HCT116 (cell line): Measurements from ENCODE around the gene HYLS1. TPM values are rescaled to one million over a fixed set of nuclear protein-coding genes. Genes with fewer than 3 reads are reported as not detected.
A peak's percentile ranks its signal among the peaks of the same experiment; 100 is the strongest.

Experiments used
- ATAC-seq: fragments of 200-7000 bp; cut with Tn5 transposase; 2 replicates; pipeline ENCODE4 v1.9.1; 2020; ENCODE audit warnings: mild to moderate bottlenecking, moderate library complexity
- BruUV-seq: library from RNA; stranded (reverse); fragments of 400-500 nt; replicated peaks from 2 replicates; lab custom pipeline; 2021; lab: Mats Ljungman, UMichigan
- CTCF ChIA-PET: fragments of 300-600 bp; sonication (Branson Sonifier 250); formaldehyde crosslinking; loops from one replicate; lab custom pipeline; 2021; ENCODE audit warnings: antibody characterized with exemption; lab: Charles Lee
- POLR2A ChIA-PET: fragments of 300-600, 350-600 bp; sonication (Branson Sonifier 250); formaldehyde crosslinking; loops from one replicate; lab custom pipeline; 2021; ENCODE audit warnings: antibody characterized with exemption; lab: Charles Lee
- RAD21 ChIA-PET, 2 experiments: fragments of 300-600 bp; sonication (Branson Sonifier 250); formaldehyde crosslinking; loops; one replicate each; lab custom pipeline; 2023; ENCODE audit warnings: low total read pairs in 2 of 2; ENCODE audit not compliant: uncharacterized antibody in 2 of 2, unreplicated experiment in 2 of 2, low non-redundant PET in 1 of 2; lab: Charles Lee
- DNase-seq: peaks from one replicate; pipeline ENCODE4 v3.0.0-alpha.2; 2010; ENCODE audit warnings: low read depth, low spot score
- H2AFZ ChIP-seq: fragments of 200-600 bp; shearing (Covaris generic), sonication (generic); 2 replicates; pipeline ENCODE4 v1.6.1; 2017; ENCODE audit warnings: low read depth, mixed run types, mixed read lengths, antibody characterized with exemption, low read length; ENCODE audit not compliant: poor library complexity, severe bottlenecking
- H3K27ac ChIP-seq: 2 replicates; pipeline ENCODE4 v1.5.1; 2012; ENCODE audit warnings: low read depth, low read length
- H3K27me3 ChIP-seq: fragments of 200-600 bp; sonication (generic); 2 replicates; pipeline ENCODE4 v1.6.1; 2016; ENCODE audit warnings: mixed run types, low read length, mixed read lengths; ENCODE audit not compliant: insufficient read depth
- H3K36me3 ChIP-seq, 2 experiments: fragments of 200-500 bp in 1 of 2; fragments of 200-600 bp in 1 of 2; sonication (Bioruptor generic) in 1 of 2; sonication (generic) in 1 of 2; 2 replicates each; pipeline versions ENCODE4 v1.5.1 to v1.6.1; 2014 to 2016; ENCODE audit warnings: low read length in 2 of 2, inconsistent platforms in 1 of 2, mixed read lengths in 1 of 2, mixed run types in 1 of 2; ENCODE audit not compliant: insufficient read depth in 2 of 2, control insufficient read depth in 1 of 2
- H3K4me1 ChIP-seq, 2 experiments: fragments of 200-600 bp in 1 of 2; sonication (generic) in 1 of 2; 2 replicates each; pipeline versions ENCODE4 v1.5.1 to v1.6.1; 2012 to 2017; ENCODE audit warnings: low read length in 2 of 2, inconsistent platforms in 1 of 2, mild to moderate bottlenecking in 1 of 2, mixed read lengths in 1 of 2, mixed run types in 1 of 2, moderate library complexity in 1 of 2; ENCODE audit not compliant: insufficient read depth in 2 of 2, control insufficient read depth in 1 of 2
- H3K4me2 ChIP-seq: fragments of 200-600 bp; sonication (generic); 2 replicates; pipeline ENCODE4 v1.6.1; 2017; ENCODE audit warnings: mixed run types, low read length, mixed read lengths
- H3K4me3 ChIP-seq, 2 experiments: fragments of 200-600 bp in 1 of 2; sonication (generic) in 1 of 2; replicated peaks in 1 of 2; 2 replicates each; pipeline ENCODE4 v1.5.1; 2011 to 2016; ENCODE audit warnings: low read length in 2 of 2, control low read depth in 1 of 2, low read depth in 1 of 2, mild to moderate bottlenecking in 1 of 2, mixed read lengths in 1 of 2, mixed run types in 1 of 2
- H3K79me2 ChIP-seq: fragments of 200-600 bp; sonication (generic); 2 replicates; pipeline ENCODE4 v1.6.1; 2017; ENCODE audit warnings: mild to moderate bottlenecking, mixed run types, low read length, moderate library complexity, mixed read lengths; ENCODE audit not compliant: insufficient read depth
- H3K9ac ChIP-seq: fragments of 200-600 bp; sonication (generic); 2 replicates; pipeline ENCODE4 v1.6.1; 2016; ENCODE audit warnings: low read length, mixed read lengths
- H3K9me2 ChIP-seq: fragments of 200-600 bp; sonication (generic), shearing (Covaris generic); 2 replicates; pipeline ENCODE4 v1.6.1; 2017; ENCODE audit warnings: mixed run types, mild to moderate bottlenecking, moderate library complexity; ENCODE audit not compliant: insufficient read depth
- H3K9me3 ChIP-seq, 2 experiments: fragments of 200-500 bp in 1 of 2; fragments of 200-600 bp in 1 of 2; sonication (Bioruptor generic) in 1 of 2; sonication (generic) in 1 of 2; 2 replicates each; pipeline ENCODE4 v1.6.1; 2014 to 2017; ENCODE audit warnings: low read length in 2 of 2, mixed read lengths in 2 of 2, inconsistent platforms in 1 of 2, low read depth in 1 of 2, mild to moderate bottlenecking in 1 of 2, mixed run types in 1 of 2, moderate library complexity in 1 of 2; ENCODE audit not compliant: control insufficient read depth in 1 of 2, insufficient read depth in 1 of 2
- H4K20me1 ChIP-seq: fragments of 200-600 bp; sonication (generic), shearing (Covaris generic); 2 replicates; pipeline ENCODE4 v1.6.1; 2017; ENCODE audit warnings: mixed run types, mild to moderate bottlenecking, moderate library complexity; ENCODE audit not compliant: insufficient read depth
- CTCF ChIP-seq, 3 experiments: fragments of 200-600 bp in 1 of 3; sonication (generic) in 1 of 3; IDR thresholded peaks in 2 of 3; conservative IDR thresholded peaks in 1 of 3; 2 replicates each; pipeline ENCODE4 v1.5.1; 2012 to 2017; ENCODE audit warnings: low read depth in 2 of 3, low read length in 2 of 3, antibody characterized with exemption in 1 of 3, borderline replicate concordance in 1 of 3, control low read depth in 1 of 3, mild to moderate bottlenecking in 1 of 3, mixed read lengths in 1 of 3, mixed run types in 1 of 3, moderate library complexity in 1 of 3; ENCODE audit not compliant: insufficient read depth in 1 of 3
- REST ChIP-seq: IDR thresholded peaks from 2 replicates; pipeline ENCODE4 v1.6.1; 2012; ENCODE audit warnings: low read depth
- intact Hi-C: fragments of 100-400 bp; cut with micrococcal nuclease; formaldehyde crosslinking; loops from 2 replicates; pipeline ENCODE4 v1.10.0; 2022
- total RNA-seq: library from RNA; stranded (reverse); gene quantifications from one replicate; pipeline ENCODE4 v1.2.1, GENCODE V29; 2021; ENCODE audit not compliant: unreplicated experiment

Gene HYLS1
- total RNA-seq, 1 experiment from 2014 or later, result 18.9 TPM

DNA sequence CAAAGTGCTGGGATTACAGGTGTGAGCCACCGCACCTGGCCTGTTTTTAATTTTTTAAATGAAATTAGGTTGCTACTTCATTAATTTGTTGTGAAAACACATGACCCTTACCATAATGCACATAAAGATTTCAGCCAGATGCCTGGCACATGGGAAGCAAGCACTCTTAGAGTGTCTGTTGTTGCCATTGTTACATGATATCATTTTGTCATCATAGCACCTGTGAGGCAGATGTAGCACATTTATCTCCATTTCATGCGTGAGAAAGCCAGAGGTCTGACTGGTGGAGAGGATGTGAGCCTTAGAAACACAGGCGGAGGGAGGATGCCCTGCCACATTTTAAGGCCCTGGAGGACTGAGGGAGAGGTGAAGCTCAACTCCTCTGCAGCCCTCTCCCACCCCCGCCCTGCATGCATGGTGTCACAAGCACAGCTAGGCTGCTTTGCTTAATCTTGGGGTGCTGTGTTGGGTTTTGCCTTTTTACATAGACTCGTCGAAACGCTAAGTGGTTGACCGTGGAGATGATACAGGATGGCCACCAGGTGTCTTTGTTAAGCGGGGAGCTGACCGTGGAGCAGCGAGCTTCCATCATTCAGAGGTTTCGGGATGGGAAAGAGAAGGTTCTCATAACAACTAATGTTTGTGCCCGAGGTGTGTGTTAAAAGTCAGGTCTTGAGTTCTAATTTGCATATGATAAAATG, 30.8 kb downstream of the HYLS1 start:
- no peak overlapping the region for H3K27ac ChIP-seq

More for the DNA sequence above, 30.8 kb downstream of the HYLS1 start:
- Histone ChIP-seq H3K4me2 (no peak overlapping the region), H3K4me3 (no peak overlapping the region), H3K9me3 (no peaks in the 10 kb centered on the region), H3K9me2 (no peaks in the 10 kb centered on the region), H3K79me2 (no peaks in the 10 kb centered on the region), H3K27me3 (peaks cover 7% of the 10 kb centered on the region; the same call in 1 of the 2 replicates), H3K4me1 (no peaks in the 10 kb centered on the region), H4K20me1 (no peaks in the 10 kb centered on the region), H2AFZ (no peak overlapping the region), H3K36me3 (no peaks in the 10 kb centered on the region), H3K9ac (no peak overlapping the region)
- intact Hi-C loops, result no loop called here
- no peak for TF ChIP-seq REST
- peak in 1 of 3 experiments; percentile 27; a peak in 2 of 6 replicates for TF ChIP-seq CTCF (IDR thresholded peaks at IDR 0.05 in 2 of 3, conservative IDR thresholded peaks at IDR 0.05 in 1 of 3; ENCODE audit: borderline replicate concordance in 1 of 3, insufficient read depth in 1 of 3, low read depth in 2 of 3, low read length in 2 of 3)
- ChIA-PET CTCF (interaction anchor here (1.9 kb wide), 1 partner anchor 275 kb away, joined by 6 read pairs; no protein-coding TSS in a partner anchor), RAD21 (interaction anchor here in 1 of 2 experiments (0.6 kb wide), 1 partner anchor 15 kb away, joined by 4 read pairs; the partner anchor contains the start of gene PUS3), POLR2A (no interaction called here)
- BruUV-seq, result no TSS peak
- no peak for ATAC-seq
- no peak for DNase-seq
